Kasumi-1 (cell line): Measurements from ENCODE around the gene ACSL6.
A peak's percentile ranks its signal among the peaks of the same experiment; 100 is the strongest.

ENCODE experiments used
- DNase-seq, 2 experiments: peaks; one replicate each; lab custom pipeline; 2025; lab: John Stamatoyannopoulos, UW

Gene ACSL6

GRCh38 chr5:132046880-132047299 is 35.4 kb upstream of the ACSL6 start:
- DNase-seq = no peak

GRCh38 chr5:132044207-132044606 is 32.7 kb upstream of the ACSL6 start:
- DNase-seq = peak; percentile 37 to 42

- no peak for DNase-seq
Observed at GRCh38 chr5:132037353-132037752, 25.9 kb upstream of the ACSL6 start.

GRCh38 chr5:132033122-132033521 is 21.7 kb upstream of the ACSL6 start:
- DNase-seq = no peak

- no peak for DNase-seq
Observed at GRCh38 chr5:132032196-132032595, 20.7 kb upstream of the ACSL6 start.

- DNase-seq = no peak
Observed at GRCh38 chr5:132030610-132031009, 19.2 kb upstream of the ACSL6 start.

- DNase-seq = no peak
Observed at GRCh38 chr5:132029609-132030330, 18.3 kb upstream of the ACSL6 start.

- DNase-seq = no peak
Observed at GRCh38 chr5:132027027-132027426, 15.6 kb upstream of the ACSL6 start.

- DNase-seq = no peak
Observed at GRCh38 chr5:132026516-132027008, 15.1 kb upstream of the ACSL6 start.

- no peak for DNase-seq
Observed at GRCh38 chr5:132025403-132025971, 14.0 kb upstream of the ACSL6 start.

GRCh38 chr5:132024789-132025402 is 13.4 kb upstream of the ACSL6 start:
- peak in 1 of 2 experiments; percentile 15 for DNase-seq

- no peak for DNase-seq
Observed at GRCh38 chr5:132024117-132024435, 12.6 kb upstream of the ACSL6 start.

GRCh38 chr5:132023258-132024116 is 12.0 kb upstream of the ACSL6 start:
- DNase-seq = no peak

- no peak for DNase-seq
Observed at GRCh38 chr5:132022737-132023136, 11.3 kb upstream of the ACSL6 start.

GRCh38 chr5:132021654-132022053 is 10.2 kb upstream of the ACSL6 start:
- no peak for DNase-seq

- peak; percentile 31 to 43 for DNase-seq
Observed at GRCh38 chr5:132020568-132021339, 9.3 kb upstream of the ACSL6 start.

GRCh38 chr5:132019857-132020555 is 8.5 kb upstream of the ACSL6 start:
- DNase-seq = no peak

- DNase-seq = no peak
Observed at GRCh38 chr5:132019337-132019736, 7.9 kb upstream of the ACSL6 start.

GRCh38 chr5:132017738-132018625 is 6.5 kb upstream of the ACSL6 start:
- DNase-seq = no peak

- DNase-seq = no peak
Observed at GRCh38 chr5:132017316-132017715, 5.9 kb upstream of the ACSL6 start.
